ENCODE results near the gene GULP1.

Gene GULP1

GRCh38 chr2:188444106-188444835 lies 152.6 kb downstream of the GULP1 start:
- Histone ChIP-seq H3K27ac (replicated peaks) (no peak overlapping the region), H3K4me3 (replicated peaks; ENCODE audit: insufficient read depth, low read length) (no peak overlapping the region)
- no peak for DNase-seq (ENCODE audit: low read depth in 1 of 2, low spot score in 1 of 2)

DNA sequence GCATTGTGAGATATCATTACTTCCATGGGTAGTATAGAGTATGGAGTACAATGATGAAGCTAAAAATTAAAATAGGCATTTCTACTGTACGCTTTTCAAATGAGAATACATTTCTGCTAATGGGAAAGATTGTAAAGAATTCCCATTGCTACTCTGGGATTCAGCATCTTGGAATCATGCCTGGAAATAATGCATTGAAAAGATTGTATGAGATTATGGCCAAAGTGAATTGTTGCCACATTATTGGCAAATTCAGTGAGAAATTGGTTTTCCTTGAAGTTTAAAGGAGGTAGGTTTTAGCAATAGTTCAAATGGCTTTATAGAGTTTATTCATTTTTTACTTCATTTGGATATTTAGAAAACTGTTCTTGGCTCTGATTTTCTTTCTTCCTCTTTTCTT lies 157.9 kb downstream of the GULP1 start:
- DNase-seq (ENCODE audit: low read depth in 1 of 2, low spot score in 1 of 2) = no peak
- Histone ChIP-seq H3K27ac (replicated peaks) (no peak overlapping the region), H3K4me3 (replicated peaks; ENCODE audit: insufficient read depth, low read length) (no peak overlapping the region), H3K27me3 (ENCODE audit: insufficient read depth, poor library complexity, severe bottlenecking) (no peaks in the 10 kb centered on the region)
- TF ChIP-seq, protein P1, sequence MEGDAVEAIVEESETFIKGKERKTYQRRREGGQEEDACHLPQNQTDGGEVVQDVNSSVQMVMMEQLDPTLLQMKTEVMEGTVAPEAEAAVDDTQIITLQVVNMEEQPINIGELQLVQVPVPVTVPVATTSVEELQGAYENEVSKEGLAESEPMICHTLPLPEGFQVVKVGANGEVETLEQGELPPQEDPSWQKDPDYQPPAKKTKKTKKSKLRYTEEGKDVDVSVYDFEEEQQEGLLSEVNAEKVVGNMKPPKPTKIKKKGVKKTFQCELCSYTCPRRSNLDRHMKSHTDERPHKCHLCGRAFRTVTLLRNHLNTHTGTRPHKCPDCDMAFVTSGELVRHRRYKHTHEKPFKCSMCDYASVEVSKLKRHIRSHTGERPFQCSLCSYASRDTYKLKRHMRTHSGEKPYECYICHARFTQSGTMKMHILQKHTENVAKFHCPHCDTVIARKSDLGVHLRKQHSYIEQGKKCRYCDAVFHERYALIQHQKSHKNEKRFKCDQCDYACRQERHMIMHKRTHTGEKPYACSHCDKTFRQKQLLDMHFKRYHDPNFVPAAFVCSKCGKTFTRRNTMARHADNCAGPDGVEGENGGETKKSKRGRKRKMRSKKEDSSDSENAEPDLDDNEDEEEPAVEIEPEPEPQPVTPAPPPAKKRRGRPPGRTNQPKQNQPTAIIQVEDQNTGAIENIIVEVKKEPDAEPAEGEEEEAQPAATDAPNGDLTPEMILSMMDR (IDR thresholded peaks at IDR 0.05; ENCODE audit: insufficient read depth, low read length) = no peak
- TF ChIP-seq SPI1 (IDR thresholded peaks at IDR 0.05; ENCODE audit: borderline replicate concordance, low read depth) (no peak), GABPA (IDR thresholded peaks at IDR 0.05; ENCODE audit: low read depth) (no peak)
- TF ChIP-seq, protein P2, sequence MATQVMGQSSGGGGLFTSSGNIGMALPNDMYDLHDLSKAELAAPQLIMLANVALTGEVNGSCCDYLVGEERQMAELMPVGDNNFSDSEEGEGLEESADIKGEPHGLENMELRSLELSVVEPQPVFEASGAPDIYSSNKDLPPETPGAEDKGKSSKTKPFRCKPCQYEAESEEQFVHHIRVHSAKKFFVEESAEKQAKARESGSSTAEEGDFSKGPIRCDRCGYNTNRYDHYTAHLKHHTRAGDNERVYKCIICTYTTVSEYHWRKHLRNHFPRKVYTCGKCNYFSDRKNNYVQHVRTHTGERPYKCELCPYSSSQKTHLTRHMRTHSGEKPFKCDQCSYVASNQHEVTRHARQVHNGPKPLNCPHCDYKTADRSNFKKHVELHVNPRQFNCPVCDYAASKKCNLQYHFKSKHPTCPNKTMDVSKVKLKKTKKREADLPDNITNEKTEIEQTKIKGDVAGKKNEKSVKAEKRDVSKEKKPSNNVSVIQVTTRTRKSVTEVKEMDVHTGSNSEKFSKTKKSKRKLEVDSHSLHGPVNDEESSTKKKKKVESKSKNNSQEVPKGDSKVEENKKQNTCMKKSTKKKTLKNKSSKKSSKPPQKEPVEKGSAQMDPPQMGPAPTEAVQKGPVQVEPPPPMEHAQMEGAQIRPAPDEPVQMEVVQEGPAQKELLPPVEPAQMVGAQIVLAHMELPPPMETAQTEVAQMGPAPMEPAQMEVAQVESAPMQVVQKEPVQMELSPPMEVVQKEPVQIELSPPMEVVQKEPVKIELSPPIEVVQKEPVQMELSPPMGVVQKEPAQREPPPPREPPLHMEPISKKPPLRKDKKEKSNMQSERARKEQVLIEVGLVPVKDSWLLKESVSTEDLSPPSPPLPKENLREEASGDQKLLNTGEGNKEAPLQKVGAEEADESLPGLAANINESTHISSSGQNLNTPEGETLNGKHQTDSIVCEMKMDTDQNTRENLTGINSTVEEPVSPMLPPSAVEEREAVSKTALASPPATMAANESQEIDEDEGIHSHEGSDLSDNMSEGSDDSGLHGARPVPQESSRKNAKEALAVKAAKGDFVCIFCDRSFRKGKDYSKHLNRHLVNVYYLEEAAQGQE (IDR thresholded peaks at IDR 0.05; ENCODE audit: insufficient replicate concordance, low read depth) = no peak

More at GRCh38 chr2:188444106-188444835, 152.6 kb downstream of the GULP1 start:
- no peak for TF ChIP-seq POLR2AphosphoS5 (IDR thresholded peaks at IDR 0.05; ENCODE audit: low read depth)
- no peak for TF ChIP-seq GABPA (IDR thresholded peaks at IDR 0.05; ENCODE audit: low read depth)
- no peak for TF ChIP-seq SPI1 (IDR thresholded peaks at IDR 0.05; ENCODE audit: borderline replicate concordance, low read depth)
- H3K27me3 ChIP-seq (ENCODE audit: insufficient read depth, poor library complexity, severe bottlenecking) = no peaks in the 10 kb centered on the region

DNA sequence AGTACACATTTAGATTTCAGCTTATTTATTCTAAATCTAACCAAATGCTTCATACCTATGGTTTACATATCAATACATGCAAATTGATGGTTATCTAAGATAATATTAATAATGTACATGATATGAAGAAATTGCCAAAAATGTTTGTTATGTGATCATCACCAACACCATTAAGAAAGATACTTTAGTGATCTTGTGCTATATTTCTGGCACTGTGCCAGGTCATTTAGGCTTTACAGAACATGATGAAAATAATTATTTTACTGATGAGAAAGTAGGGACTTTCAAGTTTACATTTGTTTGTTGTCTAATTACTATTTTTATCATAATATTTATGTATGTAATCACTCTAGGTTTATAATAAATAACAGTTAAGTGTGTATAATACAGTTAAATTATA lies 158.3 kb downstream of the GULP1 start:
- Histone ChIP-seq H3K4me3 (replicated peaks; ENCODE audit: insufficient read depth, low read length) (no peak overlapping the region), H3K27me3 (ENCODE audit: insufficient read depth, poor library complexity, severe bottlenecking) (no peaks in the 10 kb centered on the region), H3K27ac (replicated peaks) (no peak overlapping the region)
- DNase-seq (ENCODE audit: low read depth in 1 of 2, low spot score in 1 of 2) = no peak
- no peak for TF ChIP-seq SPI1 (IDR thresholded peaks at IDR 0.05; ENCODE audit: borderline replicate concordance, low read depth)
- no peak for TF ChIP-seq POLR2AphosphoS5 (IDR thresholded peaks at IDR 0.05; ENCODE audit: low read depth)
- TF ChIP-seq, protein P1 (IDR thresholded peaks at IDR 0.05; ENCODE audit: insufficient read depth, low read length) = no peak
- TF ChIP-seq GABPA (IDR thresholded peaks at IDR 0.05; ENCODE audit: low read depth) = no peak
- TF ChIP-seq, protein P2 (IDR thresholded peaks at IDR 0.05; ENCODE audit: insufficient replicate concordance, low read depth) = no peak

- Histone ChIP-seq H3K27ac (replicated peaks) (no peak overlapping the region), H3K4me3 (replicated peaks; ENCODE audit: insufficient read depth, low read length) (no peak overlapping the region), H3K27me3 (ENCODE audit: insufficient read depth, poor library complexity, severe bottlenecking) (no peaks in the 10 kb centered on the region)
- DNase-seq (ENCODE audit: low read depth in 1 of 2, low spot score in 1 of 2) = no peak
- TF ChIP-seq, protein P1 (IDR thresholded peaks at IDR 0.05; ENCODE audit: insufficient read depth, low read length) = no peak
- TF ChIP-seq SPI1 (IDR thresholded peaks at IDR 0.05; ENCODE audit: borderline replicate concordance, low read depth) = no peak
Observed at GRCh38 chr2:188450732-188451483, 159.2 kb downstream of the GULP1 start.
